ENCODE results near the gene MTA3. TPM values are rescaled to one million over a fixed set of nuclear protein-coding genes. Genes with fewer than 3 reads are reported as not detected.
"Not testable (repeated sequence)": the region's sequence is repeated elsewhere in the genome, so short reads cannot be mapped to it uniquely, and the experiment has no call there.

MTA3 gene
- total RNA-seq, 1 donor from 2014 or later = 117 TPM

DNA sequence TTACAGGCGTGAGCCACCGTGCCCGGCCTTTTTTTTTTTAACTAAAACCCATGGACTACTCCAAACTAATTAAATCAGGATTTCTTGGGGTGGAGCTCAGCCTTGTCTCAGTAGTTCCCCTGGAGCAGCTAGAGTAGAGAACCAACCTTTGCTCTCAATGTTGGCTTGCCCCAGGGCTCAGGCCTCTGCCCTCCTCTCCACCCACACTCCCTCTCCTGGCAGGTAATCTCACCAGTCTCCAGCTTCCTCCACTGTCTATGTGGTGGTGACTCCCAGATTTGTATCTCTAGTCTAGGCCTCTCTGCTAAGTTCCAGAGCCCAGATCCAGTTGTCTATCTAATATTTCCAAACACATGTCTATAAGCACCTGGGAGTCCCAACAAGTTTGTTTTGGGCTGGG, 9.6 kb upstream of the MTA3 start:
- H4K20me1 ChIP-seq (ENCODE audit: low read depth) = no peaks in the 10 kb centered on the region
- no peaks in the 10 kb centered on the region for H3K79me2 ChIP-seq (ENCODE audit: low read depth)
- H3K4me1 ChIP-seq = peaks cover 18% of the 10 kb centered on the region
- H3K27me3 ChIP-seq = no peaks in the 10 kb centered on the region
- H3K4me3 ChIP-seq = no peak overlapping the region
- peaks cover 15% of the 10 kb centered on the region for H3K27me3 Mint-ChIP-seq (ENCODE audit: insufficient read depth, low read depth)
- peak overlapping the region; percentile 55 for H3K4me3 Mint-ChIP-seq
- no peak overlapping the region for H3K9ac ChIP-seq
- no peak overlapping the region for H3K27ac Mint-ChIP-seq
- no peak for TF ChIP-seq EZH2 (IDR thresholded peaks at IDR 0.05)
- no peak for TF ChIP-seq EZH2phosphoT487 (IDR thresholded peaks at IDR 0.05)
- TF ChIP-seq, protein P1, sequence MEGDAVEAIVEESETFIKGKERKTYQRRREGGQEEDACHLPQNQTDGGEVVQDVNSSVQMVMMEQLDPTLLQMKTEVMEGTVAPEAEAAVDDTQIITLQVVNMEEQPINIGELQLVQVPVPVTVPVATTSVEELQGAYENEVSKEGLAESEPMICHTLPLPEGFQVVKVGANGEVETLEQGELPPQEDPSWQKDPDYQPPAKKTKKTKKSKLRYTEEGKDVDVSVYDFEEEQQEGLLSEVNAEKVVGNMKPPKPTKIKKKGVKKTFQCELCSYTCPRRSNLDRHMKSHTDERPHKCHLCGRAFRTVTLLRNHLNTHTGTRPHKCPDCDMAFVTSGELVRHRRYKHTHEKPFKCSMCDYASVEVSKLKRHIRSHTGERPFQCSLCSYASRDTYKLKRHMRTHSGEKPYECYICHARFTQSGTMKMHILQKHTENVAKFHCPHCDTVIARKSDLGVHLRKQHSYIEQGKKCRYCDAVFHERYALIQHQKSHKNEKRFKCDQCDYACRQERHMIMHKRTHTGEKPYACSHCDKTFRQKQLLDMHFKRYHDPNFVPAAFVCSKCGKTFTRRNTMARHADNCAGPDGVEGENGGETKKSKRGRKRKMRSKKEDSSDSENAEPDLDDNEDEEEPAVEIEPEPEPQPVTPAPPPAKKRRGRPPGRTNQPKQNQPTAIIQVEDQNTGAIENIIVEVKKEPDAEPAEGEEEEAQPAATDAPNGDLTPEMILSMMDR (IDR thresholded peaks at IDR 0.05) = no peak
- H3K36me3 ChIP-seq = no peaks in the 10 kb centered on the region
- no peak overlapping the region for H2AFZ ChIP-seq (replicated peaks)
- H3K4me2 ChIP-seq = no peak overlapping the region
- no peaks in the 10 kb centered on the region for H3K9me3 ChIP-seq (ENCODE audit: low read depth)
- no peak for DNase-seq (ENCODE audit: low spot score)
- H3K9me3 Mint-ChIP-seq = no peaks in the 10 kb centered on the region
- peaks cover 20% of the 10 kb centered on the region for H3K4me1 Mint-ChIP-seq
- peaks cover 27% of the 10 kb centered on the region for H3F3A ChIP-seq (ENCODE audit: low read depth)
- no peaks in the 10 kb centered on the region for H3K36me3 Mint-ChIP-seq
- no peak overlapping the region for H3K27ac ChIP-seq

DNA sequence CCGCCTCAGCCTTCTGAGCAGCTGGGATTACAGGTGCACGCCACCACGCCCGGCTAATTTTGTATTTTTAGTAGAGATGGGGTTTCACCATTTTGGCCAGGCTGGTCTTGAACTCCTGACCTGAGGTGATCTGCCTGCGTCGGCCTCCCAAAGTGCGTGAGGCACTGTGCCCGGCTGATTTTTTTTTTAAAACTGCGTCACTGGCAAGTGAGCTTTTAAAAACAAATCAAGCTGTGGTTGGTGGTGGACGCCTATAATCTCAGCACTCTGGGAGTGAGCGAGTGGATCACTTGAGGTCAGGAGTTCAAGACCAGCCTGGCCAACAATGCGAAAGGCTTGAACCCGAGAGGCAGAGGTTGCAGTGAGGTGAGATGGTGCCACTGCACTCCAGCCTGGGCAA, 8.3 kb upstream of the MTA3 start:
- H3K4me2 ChIP-seq; H4K20me1 ChIP-seq (ENCODE audit: low read depth); H3K9me3 Mint-ChIP-seq; H3K27me3 ChIP-seq; H3K27ac Mint-ChIP-seq; H3K9ac ChIP-seq; H3K79me2 ChIP-seq (ENCODE audit: low read depth); DNase-seq (ENCODE audit: low spot score); H3K4me1 ChIP-seq; H2AFZ ChIP-seq (replicated peaks); H3K36me3 Mint-ChIP-seq; H3K4me3 ChIP-seq; H3K27ac ChIP-seq; H3K9me3 ChIP-seq (ENCODE audit: low read depth); H3K36me3 ChIP-seq; H3K4me3 Mint-ChIP-seq: not testable (repeated sequence)
- H3K27me3 Mint-ChIP-seq (ENCODE audit: insufficient read depth, low read depth) = peaks cover 15% of the 10 kb centered on the region
- H3F3A ChIP-seq (ENCODE audit: low read depth) = peaks cover 13% of the 10 kb centered on the region
- peaks cover 11% of the 10 kb centered on the region for H3K4me1 Mint-ChIP-seq

DNA sequence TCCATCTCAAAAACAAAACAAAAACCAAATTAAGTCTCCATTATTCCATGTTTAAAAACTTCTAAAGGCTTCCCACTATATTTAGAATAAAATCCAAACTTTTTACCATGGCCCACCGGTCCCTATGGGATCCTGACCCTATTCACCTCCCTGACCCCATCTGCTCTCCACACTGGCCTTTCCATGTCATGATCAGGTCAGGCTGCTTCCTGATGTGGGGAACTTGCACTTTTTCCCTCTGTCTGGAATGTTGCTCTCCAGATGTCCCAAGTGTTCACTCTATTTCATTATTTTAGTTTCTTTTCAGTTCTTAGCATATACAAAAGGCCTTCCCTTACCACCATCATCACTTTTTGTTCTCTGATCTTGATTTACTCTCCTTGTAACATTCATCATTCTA, 7.5 kb upstream of the MTA3 start:
- no peaks in the 10 kb centered on the region for H3K9me3 Mint-ChIP-seq

DNA sequence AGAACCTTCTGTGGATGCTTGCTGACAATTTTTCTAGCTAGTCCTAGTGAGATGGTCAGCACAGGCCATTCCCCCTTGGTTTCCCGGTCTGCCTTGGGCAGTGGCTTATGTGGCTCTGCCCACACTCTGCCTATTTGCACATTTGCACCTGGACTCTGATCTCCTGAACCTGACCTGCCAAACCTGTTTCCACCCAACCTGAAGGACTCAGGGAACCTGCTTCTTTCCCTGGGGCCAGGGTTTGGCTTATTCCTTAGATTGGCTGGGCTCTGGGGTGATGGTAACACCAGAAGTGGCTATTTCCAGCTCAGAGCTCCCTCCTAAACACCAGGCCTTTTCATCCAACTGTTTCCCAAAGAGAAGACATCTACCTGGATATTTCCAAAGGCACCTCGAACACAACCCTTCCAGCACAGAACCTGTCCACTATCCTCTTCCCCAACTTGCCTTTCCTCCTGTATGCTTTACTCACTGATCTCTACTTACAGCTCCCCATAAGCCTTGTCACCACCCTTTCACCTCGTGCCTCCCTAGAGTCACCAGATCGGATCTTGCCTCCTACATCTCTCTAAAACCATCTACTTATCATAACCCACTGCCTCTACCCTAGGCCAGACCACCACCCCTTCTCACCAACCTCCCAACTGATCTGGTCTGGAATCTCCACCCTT, 5.8 kb upstream of the MTA3 start:
- peaks cover 10% of the 10 kb centered on the region for H3K27me3 Mint-ChIP-seq (ENCODE audit: insufficient read depth, low read depth)
- Histone ChIP-seq H3K27me3 (no peaks in the 10 kb centered on the region), H3K36me3 (no peaks in the 10 kb centered on the region), H3F3A (ENCODE audit: low read depth) (peaks cover 19% of the 10 kb centered on the region), H3K4me1 (peaks cover 4% of the 10 kb centered on the region), H3K4me2 (no peak overlapping the region), H3K27ac (no peak overlapping the region), H3K4me3 (no peak overlapping the region), H2AFZ (replicated peaks) (no peak overlapping the region), H3K79me2 (ENCODE audit: low read depth) (no peaks in the 10 kb centered on the region), H3K9me3 (ENCODE audit: low read depth) (no peaks in the 10 kb centered on the region), H4K20me1 (ENCODE audit: low read depth) (no peaks in the 10 kb centered on the region), H3K9ac (no peak overlapping the region)
- no peaks in the 10 kb centered on the region for H3K36me3 Mint-ChIP-seq
- DNase-seq (ENCODE audit: low spot score) = no peak
- H3K9me3 Mint-ChIP-seq = no peaks in the 10 kb centered on the region
- H3K27ac Mint-ChIP-seq = no peak overlapping the region
- no peak overlapping the region for H3K4me3 Mint-ChIP-seq
- TF ChIP-seq, protein P1 (IDR thresholded peaks at IDR 0.05) = no peak
- TF ChIP-seq EZH2phosphoT487 (IDR thresholded peaks at IDR 0.05) (no peak), EZH2 (IDR thresholded peaks at IDR 0.05) (no peak)
- H3K4me1 Mint-ChIP-seq = peaks cover 13% of the 10 kb centered on the region

More for the DNA sequence above, 7.5 kb upstream of the MTA3 start:
- H3K36me3 ChIP-seq = no peaks in the 10 kb centered on the region
- H3K27ac ChIP-seq = no peak overlapping the region
- TF ChIP-seq EZH2phosphoT487 (IDR thresholded peaks at IDR 0.05) = no peak
- TF ChIP-seq, protein P1 (IDR thresholded peaks at IDR 0.05) = no peak
- no peak for TF ChIP-seq EZH2 (IDR thresholded peaks at IDR 0.05)
- Mint-ChIP-seq H3K36me3 (no peaks in the 10 kb centered on the region), H3K4me1 (peaks cover 11% of the 10 kb centered on the region), H3K4me3 (no peak overlapping the region), H3K27ac (no peak overlapping the region), H3K27me3 (ENCODE audit: insufficient read depth, low read depth) (peaks cover 15% of the 10 kb centered on the region)
- peaks cover 5% of the 10 kb centered on the region for H3K4me1 ChIP-seq
- H3F3A ChIP-seq (ENCODE audit: low read depth) = peaks cover 8% of the 10 kb centered on the region
- H3K9ac ChIP-seq = no peak overlapping the region
- no peaks in the 10 kb centered on the region for H4K20me1 ChIP-seq (ENCODE audit: low read depth)
- H3K9me3 ChIP-seq (ENCODE audit: low read depth) = no peaks in the 10 kb centered on the region
- H2AFZ ChIP-seq (replicated peaks) = no peak overlapping the region
- H3K79me2 ChIP-seq (ENCODE audit: low read depth) = no peaks in the 10 kb centered on the region
- no peak overlapping the region for H3K4me3 ChIP-seq
- no peak overlapping the region for H3K4me2 ChIP-seq
- no peak for DNase-seq (ENCODE audit: low spot score)
- no peaks in the 10 kb centered on the region for H3K27me3 ChIP-seq
